Stimulated activated CD4-positive, alpha-beta T cell treated with anti-CD3 and anti-CD28 coated beads, Interleukin-1b, Interleukin-23, amount 100 ng/mL, for 4 hours (primary cell): ENCODE measurements around the gene IER3.

Source experiments
- DNase-seq, 2 donors: peaks; one replicate each; pipeline ENCODE4 v3.0.0-alpha.2; 2020; ENCODE audit warnings: low read depth in 2 of 2

Gene IER3

GRCh38 chr6:30703821-30704220 lies 40.5 kb downstream of the IER3 start:
- DNase-seq = no peak

GRCh38 chr6:30703011-30703410 lies 41.3 kb downstream of the IER3 start:
- DNase-seq = no peak

- no peak for DNase-seq
These were observed 44.0 kb downstream of the IER3 start for GRCh38 chr6:30700340-30700739.

GRCh38 chr6:30696432-30696831 lies 47.9 kb downstream of the IER3 start:
- DNase-seq = no peak
